ENCODE results near the gene ADGRV1. TPM values are rescaled to one million over a fixed set of nuclear protein-coding genes. Genes with fewer than 3 reads are reported as not detected.

The ADGRV1 gene
- total RNA-seq, 1 experiment from 2014 or later: 6.8 TPM

DNA sequence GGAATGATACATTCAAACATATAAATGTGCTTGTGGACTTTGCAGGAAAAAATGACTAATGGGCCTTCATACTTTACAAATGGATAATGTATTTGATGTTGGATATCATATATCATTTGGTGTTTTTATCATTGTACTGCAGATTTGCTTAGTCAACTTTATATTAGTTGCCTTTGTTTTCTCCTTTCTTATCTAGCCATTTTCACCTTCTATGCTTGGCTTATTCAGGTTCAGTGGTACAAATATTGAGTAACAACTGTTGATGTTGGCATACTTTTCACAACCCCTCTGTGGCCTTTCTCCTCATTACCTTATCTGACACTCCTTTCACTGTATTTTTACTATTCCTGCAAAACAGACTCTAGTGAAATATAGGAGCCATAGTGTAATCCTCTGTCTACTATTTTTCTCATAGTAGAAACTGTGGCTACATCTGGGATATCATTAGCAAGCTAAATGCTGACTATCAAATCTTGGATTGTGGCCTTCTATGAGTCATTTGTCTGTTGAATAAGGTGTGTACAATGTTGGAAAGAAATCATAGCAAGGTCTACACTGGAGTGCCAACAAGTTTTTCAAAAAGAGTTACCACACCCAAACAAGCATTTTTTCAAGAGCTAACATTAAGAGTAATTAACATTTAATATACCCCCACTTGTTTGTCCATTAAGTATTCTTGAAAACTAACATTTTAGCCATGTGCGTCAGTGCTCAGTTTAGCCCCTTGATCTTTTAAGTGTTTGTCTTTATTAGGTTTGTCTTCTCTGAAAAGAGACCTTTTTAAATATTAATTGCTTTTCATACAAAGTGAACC lies 330.1 kb downstream of the ADGRV1 start:
- TF ChIP-seq EZH2 (IDR thresholded peaks at IDR 0.05; ENCODE audit: borderline replicate concordance, low read depth, low read length, poor library complexity, severe bottlenecking): no peak
- TF ChIP-seq, protein P1, sequence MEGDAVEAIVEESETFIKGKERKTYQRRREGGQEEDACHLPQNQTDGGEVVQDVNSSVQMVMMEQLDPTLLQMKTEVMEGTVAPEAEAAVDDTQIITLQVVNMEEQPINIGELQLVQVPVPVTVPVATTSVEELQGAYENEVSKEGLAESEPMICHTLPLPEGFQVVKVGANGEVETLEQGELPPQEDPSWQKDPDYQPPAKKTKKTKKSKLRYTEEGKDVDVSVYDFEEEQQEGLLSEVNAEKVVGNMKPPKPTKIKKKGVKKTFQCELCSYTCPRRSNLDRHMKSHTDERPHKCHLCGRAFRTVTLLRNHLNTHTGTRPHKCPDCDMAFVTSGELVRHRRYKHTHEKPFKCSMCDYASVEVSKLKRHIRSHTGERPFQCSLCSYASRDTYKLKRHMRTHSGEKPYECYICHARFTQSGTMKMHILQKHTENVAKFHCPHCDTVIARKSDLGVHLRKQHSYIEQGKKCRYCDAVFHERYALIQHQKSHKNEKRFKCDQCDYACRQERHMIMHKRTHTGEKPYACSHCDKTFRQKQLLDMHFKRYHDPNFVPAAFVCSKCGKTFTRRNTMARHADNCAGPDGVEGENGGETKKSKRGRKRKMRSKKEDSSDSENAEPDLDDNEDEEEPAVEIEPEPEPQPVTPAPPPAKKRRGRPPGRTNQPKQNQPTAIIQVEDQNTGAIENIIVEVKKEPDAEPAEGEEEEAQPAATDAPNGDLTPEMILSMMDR (conservative IDR thresholded peaks at IDR 0.05; ENCODE audit: low read depth, low read length): no peak
- ChIA-PET POLR2A (ENCODE audit: low non-redundant PET) (no interaction called here), CTCF (no interaction called here)
- intact Hi-C loops (cut with micrococcal nuclease; ENCODE audit: unreplicated experiment): no loop called here
- no peak for DNase-seq (ENCODE audit: low spot score)
- BruUV-seq (replicated peaks): no TSS peak
- Histone ChIP-seq H3K9me3 (ENCODE audit: low read depth, low read length, poor library complexity, severe bottlenecking) (no peaks in the 10 kb centered on the region), H3K36me3 (ENCODE audit: insufficient read depth, low read length, poor library complexity, severe bottlenecking) (no peaks in the 10 kb centered on the region), H3K4me1 (ENCODE audit: insufficient read depth, low read length, poor library complexity, severe bottlenecking) (no peaks in the 10 kb centered on the region), H3K4me3 (ENCODE audit: low read depth, low read length, poor library complexity, severe bottlenecking) (no peak overlapping the region), H3K27ac (ENCODE audit: low read depth, low read length, poor library complexity, severe bottlenecking) (no peak overlapping the region), H3K27me3 (replicated peaks; ENCODE audit: insufficient read depth, low read depth, low read length, poor library complexity) (no peaks in the 10 kb centered on the region)

- BruUV-seq (replicated peaks): no TSS peak
- CTCF ChIA-PET: no interaction called here
- Histone ChIP-seq H3K27ac (ENCODE audit: low read depth, low read length, poor library complexity, severe bottlenecking) (no peak overlapping the region), H3K36me3 (ENCODE audit: insufficient read depth, low read length, poor library complexity, severe bottlenecking) (no peaks in the 10 kb centered on the region), H3K4me3 (ENCODE audit: low read depth, low read length, poor library complexity, severe bottlenecking) (no peak overlapping the region), H3K27me3 (replicated peaks; ENCODE audit: insufficient read depth, low read depth, low read length, poor library complexity) (no peaks in the 10 kb centered on the region), H3K4me1 (ENCODE audit: insufficient read depth, low read length, poor library complexity, severe bottlenecking) (no peaks in the 10 kb centered on the region), H3K9me3 (ENCODE audit: low read depth, low read length, poor library complexity, severe bottlenecking) (no peaks in the 10 kb centered on the region)
- intact Hi-C loops (cut with micrococcal nuclease; ENCODE audit: unreplicated experiment): no loop called here
- TF ChIP-seq EZH2 (IDR thresholded peaks at IDR 0.05; ENCODE audit: borderline replicate concordance, low read depth, low read length, poor library complexity, severe bottlenecking): no peak
- TF ChIP-seq, protein P1 (conservative IDR thresholded peaks at IDR 0.05; ENCODE audit: low read depth, low read length): no peak
- no peak for DNase-seq (ENCODE audit: low spot score)
- POLR2A ChIA-PET (ENCODE audit: low non-redundant PET): no interaction called here
These were observed 330.7 kb downstream of the ADGRV1 start for GRCh38 chr5:90889325-90889600.

DNA sequence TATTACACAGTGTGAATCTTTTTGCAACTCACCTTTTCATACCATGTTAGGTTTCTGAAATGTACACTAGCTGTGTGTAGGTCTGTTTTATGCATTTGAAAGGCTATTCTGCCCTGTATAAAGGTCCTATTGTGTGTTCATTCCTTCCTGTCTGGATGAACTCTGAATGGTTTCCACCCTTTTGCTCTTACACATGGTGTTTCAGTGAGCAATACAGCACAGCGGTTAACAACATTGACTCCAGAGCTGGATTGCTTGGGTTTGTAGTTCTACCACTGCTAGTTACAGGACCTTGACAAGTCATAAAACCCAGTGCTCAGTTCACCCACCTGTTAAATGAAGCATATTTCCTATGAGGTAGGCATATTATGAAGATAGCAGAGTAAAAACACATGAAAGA lies 331.6 kb downstream of the ADGRV1 start:
- Histone ChIP-seq H3K9me3 (ENCODE audit: low read depth, low read length, poor library complexity, severe bottlenecking) (no peaks in the 10 kb centered on the region), H3K27me3 (replicated peaks; ENCODE audit: insufficient read depth, low read depth, low read length, poor library complexity) (no peaks in the 10 kb centered on the region), H3K4me3 (ENCODE audit: low read depth, low read length, poor library complexity, severe bottlenecking) (no peak overlapping the region), H3K27ac (ENCODE audit: low read depth, low read length, poor library complexity, severe bottlenecking) (no peak overlapping the region), H3K4me1 (ENCODE audit: insufficient read depth, low read length, poor library complexity, severe bottlenecking) (no peaks in the 10 kb centered on the region), H3K36me3 (ENCODE audit: insufficient read depth, low read length, poor library complexity, severe bottlenecking) (no peaks in the 10 kb centered on the region)
- CTCF ChIA-PET: no interaction called here
- DNase-seq (ENCODE audit: low spot score): no peak
- no TSS peak for BruUV-seq (replicated peaks)
- TF ChIP-seq, protein P1 (conservative IDR thresholded peaks at IDR 0.05; ENCODE audit: low read depth, low read length): no peak
- no peak for TF ChIP-seq EZH2 (IDR thresholded peaks at IDR 0.05; ENCODE audit: borderline replicate concordance, low read depth, low read length, poor library complexity, severe bottlenecking)
- POLR2A ChIA-PET (ENCODE audit: low non-redundant PET): no interaction called here
- intact Hi-C loops (cut with micrococcal nuclease; ENCODE audit: unreplicated experiment): no loop called here

Data from A673 (cell line).